Lower lobe of right lung (tissue), 2 donors: ENCODE measurements around the gene NUP42. TPM values are rescaled to one million over a fixed set of nuclear protein-coding genes. Genes with fewer than 3 reads are reported as not detected.

Experiments
- ATAC-seq, 2 donors: fragments of 200-7000 bp; cut with Tn5 transposase; one replicate each; pipeline ENCODE4 v1.9.1; 2020 to 2022; ENCODE audit warnings: mild to moderate bottlenecking in 2 of 2, moderate library complexity in 2 of 2
- DNase-seq: peaks from one replicate; pipeline ENCODE4 v3.0.0-alpha.2; 2020
- H3K27ac ChIP-seq: fragments of 200-600 bp; one replicate; pipeline ENCODE4 v1.8.0; 2022
- H3K27me3 ChIP-seq: fragments of 200-600 bp; one replicate; pipeline ENCODE4 v1.8.0; 2022; ENCODE audit warnings: low read depth
- H3K36me3 ChIP-seq: fragments of 200-600 bp; one replicate; pipeline ENCODE4 v1.8.0; 2022; ENCODE audit warnings: mild to moderate bottlenecking
- H3K4me1 ChIP-seq: fragments of 200-600 bp; one replicate; pipeline ENCODE4 v1.8.0; 2022
- H3K4me3 ChIP-seq: fragments of 200-600 bp; one replicate; pipeline ENCODE4 v1.8.0; 2022; ENCODE audit warnings: mild to moderate bottlenecking
- H3K9me3 ChIP-seq: fragments of 200-600 bp; one replicate; pipeline ENCODE4 v1.8.0; 2022
- intact Hi-C: fragments of 100-400 bp; cut with DNase I; formaldehyde crosslinking; loops from one replicate; pipeline ENCODE4 v1.11.0; 2022
- total RNA-seq: library from RNA; stranded (reverse); fragmentation: NEBNext Ultra II Directional; extraction: Animal tissue kit (Norgen Biotek cat#: 25700); gene quantifications from one replicate; pipeline ENCODE4 v1.2.1, GENCODE V29; 2021
- TF ChIP-seq, protein P1 (sequence below): fragments of 200-600 bp; IDR thresholded peaks from one replicate; pipeline ENCODE4 v1.8.0; 2022; ENCODE audit warnings: antibody characterized with exemption, mild to moderate bottlenecking
- donor health status: DM: no; HTN: yes; CAD: no; lungs with severe emphysema.

NUP42 gene
- total RNA-seq, 1 donor from 2014 or later, result 32.7 TPM

DNA sequence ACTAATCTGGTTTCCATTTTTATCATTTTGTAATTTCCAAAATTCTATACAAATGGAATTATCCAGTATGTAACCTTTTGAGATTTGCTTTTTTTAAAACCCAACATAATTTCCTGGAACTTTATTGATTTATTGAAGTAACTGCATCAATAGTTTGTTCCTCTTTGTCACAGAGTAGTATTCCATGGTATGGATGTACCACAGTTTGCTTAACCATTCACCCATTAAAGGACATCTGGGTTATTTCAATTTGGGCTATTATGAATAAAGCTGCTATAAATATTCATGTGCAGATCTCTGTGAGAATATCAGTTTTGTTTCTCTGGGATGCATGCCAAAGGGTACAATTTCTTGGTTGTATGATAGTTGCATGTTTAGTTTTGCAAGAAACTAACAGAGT, 67.6 kb downstream of the NUP42 start:
- H3K36me3 ChIP-seq, result peaks cover 9% of the 10 kb centered on the region
- intact Hi-C loops, result no loop called here
- H3K27ac ChIP-seq, result no peak overlapping the region
- peaks cover 19% of the 10 kb centered on the region for H3K27me3 ChIP-seq
- DNase-seq (no peak), ATAC-seq (no peak)
- TF ChIP-seq, protein P1, sequence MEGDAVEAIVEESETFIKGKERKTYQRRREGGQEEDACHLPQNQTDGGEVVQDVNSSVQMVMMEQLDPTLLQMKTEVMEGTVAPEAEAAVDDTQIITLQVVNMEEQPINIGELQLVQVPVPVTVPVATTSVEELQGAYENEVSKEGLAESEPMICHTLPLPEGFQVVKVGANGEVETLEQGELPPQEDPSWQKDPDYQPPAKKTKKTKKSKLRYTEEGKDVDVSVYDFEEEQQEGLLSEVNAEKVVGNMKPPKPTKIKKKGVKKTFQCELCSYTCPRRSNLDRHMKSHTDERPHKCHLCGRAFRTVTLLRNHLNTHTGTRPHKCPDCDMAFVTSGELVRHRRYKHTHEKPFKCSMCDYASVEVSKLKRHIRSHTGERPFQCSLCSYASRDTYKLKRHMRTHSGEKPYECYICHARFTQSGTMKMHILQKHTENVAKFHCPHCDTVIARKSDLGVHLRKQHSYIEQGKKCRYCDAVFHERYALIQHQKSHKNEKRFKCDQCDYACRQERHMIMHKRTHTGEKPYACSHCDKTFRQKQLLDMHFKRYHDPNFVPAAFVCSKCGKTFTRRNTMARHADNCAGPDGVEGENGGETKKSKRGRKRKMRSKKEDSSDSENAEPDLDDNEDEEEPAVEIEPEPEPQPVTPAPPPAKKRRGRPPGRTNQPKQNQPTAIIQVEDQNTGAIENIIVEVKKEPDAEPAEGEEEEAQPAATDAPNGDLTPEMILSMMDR, result no peak
- no peaks in the 10 kb centered on the region for H3K9me3 ChIP-seq
- no peaks in the 10 kb centered on the region for H3K4me1 ChIP-seq
- peak overlapping the region; percentile 53 for H3K4me3 ChIP-seq

Other genes with a start within 250 kb of the NUP42 start
- 37.5 TPM for gene HYCC1, start 167.9 kb upstream of the NUP42 start, total RNA-seq
- gene KLHL7, start 76.3 kb upstream of the NUP42 start, total RNA-seq, result 18.7 TPM
- 452 TPM for gene GPNMB, start 64.7 kb downstream of the NUP42 start, total RNA-seq
- gene MALSU1, start 117.3 kb downstream of the NUP42 start, total RNA-seq, result 41.4 TPM